Tibial nerve (tissue), 3 donors: Measurements from ENCODE around the gene CDH13.

ENCODE experiments used
- POLR2A ChIP-seq, 2 donors: fragments of 450-650 bp; IDR thresholded peaks; one replicate each; pipeline ENCODE4 v1.6.1; 2017; ENCODE audit warnings: antibody characterized with exemption in 2 of 2, mild to moderate bottlenecking in 2 of 2, moderate library complexity in 2 of 2
- TF ChIP-seq, protein P1 (sequence below), 5 experiments: fragments of 200-600 bp in 3 of 5; fragments of 450-650 bp in 2 of 5; sonication (generic) in 3 of 5; IDR thresholded peaks; one replicate each; pipeline ENCODE4 v1.5.1; 2016 to 2019; ENCODE audit warnings: antibody characterized with exemption in 5 of 5, mild to moderate bottlenecking in 3 of 5, moderate library complexity in 2 of 5

DNA sequence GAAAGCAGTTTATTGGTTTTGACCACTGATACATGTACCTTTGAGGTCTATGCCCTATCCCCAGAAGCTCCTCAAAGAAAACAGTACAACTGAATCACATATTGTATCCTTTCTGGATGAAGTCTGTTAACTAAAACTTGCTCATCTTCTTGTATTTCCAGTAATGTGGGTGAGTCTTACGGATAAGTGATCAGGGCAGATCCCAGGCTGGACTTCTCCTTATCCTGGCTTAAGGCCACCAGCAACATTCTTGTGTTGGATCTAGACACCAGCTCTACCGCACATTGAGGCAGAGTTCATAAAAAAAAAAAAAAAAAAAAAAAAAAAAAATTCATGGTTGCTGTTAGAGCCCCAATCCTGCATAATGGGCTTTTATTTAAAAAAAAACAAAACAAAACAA lies 644.4 kb downstream of the CDH13 start:
- TF ChIP-seq, protein P1, sequence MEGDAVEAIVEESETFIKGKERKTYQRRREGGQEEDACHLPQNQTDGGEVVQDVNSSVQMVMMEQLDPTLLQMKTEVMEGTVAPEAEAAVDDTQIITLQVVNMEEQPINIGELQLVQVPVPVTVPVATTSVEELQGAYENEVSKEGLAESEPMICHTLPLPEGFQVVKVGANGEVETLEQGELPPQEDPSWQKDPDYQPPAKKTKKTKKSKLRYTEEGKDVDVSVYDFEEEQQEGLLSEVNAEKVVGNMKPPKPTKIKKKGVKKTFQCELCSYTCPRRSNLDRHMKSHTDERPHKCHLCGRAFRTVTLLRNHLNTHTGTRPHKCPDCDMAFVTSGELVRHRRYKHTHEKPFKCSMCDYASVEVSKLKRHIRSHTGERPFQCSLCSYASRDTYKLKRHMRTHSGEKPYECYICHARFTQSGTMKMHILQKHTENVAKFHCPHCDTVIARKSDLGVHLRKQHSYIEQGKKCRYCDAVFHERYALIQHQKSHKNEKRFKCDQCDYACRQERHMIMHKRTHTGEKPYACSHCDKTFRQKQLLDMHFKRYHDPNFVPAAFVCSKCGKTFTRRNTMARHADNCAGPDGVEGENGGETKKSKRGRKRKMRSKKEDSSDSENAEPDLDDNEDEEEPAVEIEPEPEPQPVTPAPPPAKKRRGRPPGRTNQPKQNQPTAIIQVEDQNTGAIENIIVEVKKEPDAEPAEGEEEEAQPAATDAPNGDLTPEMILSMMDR (IDR thresholded peaks at IDR 0.05), result no peak
- TF ChIP-seq POLR2A (IDR thresholded peaks at IDR 0.05), result no peak
